GM18858 (cell line): Measurements from ENCODE around the gene ZG16.
"Not testable (repeated sequence)": the region's sequence is repeated elsewhere in the genome, so short reads cannot be mapped to it uniquely, and the experiment has no call there.

Experiments
- ATAC-seq: cut with Tn5 transposase; IDR thresholded peaks from one replicate; pipeline ENCODE4 v1.9.1; 2021; ENCODE audit not compliant: unreplicated experiment

Gene ZG16

GRCh38 chr16:29747947-29748759 lies 29.9 kb upstream of the ZG16 start:
- no peak for ATAC-seq

GRCh38 chr16:29748760-29749149 lies 29.3 kb upstream of the ZG16 start:
- not testable (repeated sequence) for ATAC-seq

- ATAC-seq = no peak
Observed at GRCh38 chr16:29753516-29753915, 24.5 kb upstream of the ZG16 start.

- no peak for ATAC-seq
Observed at GRCh38 chr16:29756654-29757053, 21.4 kb upstream of the ZG16 start.

GRCh38 chr16:29757086-29757485 lies 21.0 kb upstream of the ZG16 start:
- ATAC-seq = not testable (repeated sequence)

- no peak for ATAC-seq
Observed at GRCh38 chr16:29757950-29758466, 20.0 kb upstream of the ZG16 start.

GRCh38 chr16:29760567-29761279 lies 17.3 kb upstream of the ZG16 start:
- no peak for ATAC-seq

GRCh38 chr16:29761280-29761651 lies 16.8 kb upstream of the ZG16 start:
- not testable (repeated sequence) for ATAC-seq

- no peak for ATAC-seq
Observed at GRCh38 chr16:29761882-29762281, 16.2 kb upstream of the ZG16 start.

GRCh38 chr16:29763326-29763725 lies 14.7 kb upstream of the ZG16 start:
- ATAC-seq = no peak

GRCh38 chr16:29765167-29766032 lies 12.7 kb upstream of the ZG16 start:
- ATAC-seq = no peak

- ATAC-seq = no peak
Observed at GRCh38 chr16:29766571-29766970, 11.5 kb upstream of the ZG16 start.

GRCh38 chr16:29767062-29767461 lies 11.0 kb upstream of the ZG16 start:
- ATAC-seq = no peak

GRCh38 chr16:29769507-29769906 lies 8.5 kb upstream of the ZG16 start:
- ATAC-seq = no peak

GRCh38 chr16:29770250-29770929 lies 7.7 kb upstream of the ZG16 start:
- ATAC-seq = no peak

- not testable (repeated sequence) for ATAC-seq
Observed at GRCh38 chr16:29772330-29772729, 5.7 kb upstream of the ZG16 start.

- ATAC-seq = no peak
Observed at GRCh38 chr16:29774730-29775129, 3.3 kb upstream of the ZG16 start.

- no peak for ATAC-seq
Observed at GRCh38 chr16:29775742-29776408, 2.2 kb upstream of the ZG16 start.

GRCh38 chr16:29779474-29779873 lies 1.4 kb downstream of the ZG16 start:
- no peak for ATAC-seq
